ENCODE measurements around the gene UTP4.

UTP4 gene

GRCh38 chr16:69095193-69095592, 37.3 kb upstream of the UTP4 start:
- TF ChIP-seq TEAD4 (IDR thresholded peaks at IDR 0.05) (no peak), USF1 (IDR thresholded peaks at IDR 0.05) (no peak), MAX (IDR thresholded peaks at IDR 0.05) (no peak), TCF12 (IDR thresholded peaks at IDR 0.05; ENCODE audit: low read depth) (no peak), YY1 (IDR thresholded peaks at IDR 0.05; ENCODE audit: low read depth) (no peak), NFIC (IDR thresholded peaks at IDR 0.05) (no peak), TAF1 (IDR thresholded peaks at IDR 0.05; ENCODE audit: low read depth) (no peak), EGR1 (IDR thresholded peaks at IDR 0.05) (no peak), RAD21 (IDR thresholded peaks at IDR 0.05; ENCODE audit: low read depth) (no peak), CEBPB (IDR thresholded peaks at IDR 0.05) (no peak), REST (IDR thresholded peaks at IDR 0.05; ENCODE audit: low read depth) (no peak), CREB1 (IDR thresholded peaks at IDR 0.05; ENCODE audit: low read depth) (no peak), ZBTB7A (IDR thresholded peaks at IDR 0.05; ENCODE audit: low read depth) (no peak), EP300 (IDR thresholded peaks at IDR 0.05; ENCODE audit: borderline replicate concordance) (no peak), FOXM1 (IDR thresholded peaks at IDR 0.05; ENCODE audit: borderline replicate concordance, low read depth) (no peak)

- TF ChIP-seq YY1 (IDR thresholded peaks at IDR 0.05; ENCODE audit: low read depth) (no peak), EP300 (IDR thresholded peaks at IDR 0.05; ENCODE audit: borderline replicate concordance) (no peak), EGR1 (IDR thresholded peaks at IDR 0.05) (no peak), REST (IDR thresholded peaks at IDR 0.05; ENCODE audit: low read depth) (no peak), CEBPB (IDR thresholded peaks at IDR 0.05) (no peak), TCF12 (IDR thresholded peaks at IDR 0.05; ENCODE audit: low read depth) (0 out of 2 replicates have a peak, but pooled peaks have one; percentile 15), TAF1 (IDR thresholded peaks at IDR 0.05; ENCODE audit: low read depth) (no peak), USF1 (IDR thresholded peaks at IDR 0.05) (no peak), NFIC (IDR thresholded peaks at IDR 0.05) (0 out of 2 replicates have a peak, but pooled peaks have one; percentile 44), RAD21 (IDR thresholded peaks at IDR 0.05; ENCODE audit: low read depth) (no peak), MAX (IDR thresholded peaks at IDR 0.05) (no peak), TEAD4 (IDR thresholded peaks at IDR 0.05) (no peak)
Observed at GRCh38 chr16:69100071-69100691, 32.3 kb upstream of the UTP4 start.

- no peak for TF ChIP-seq REST (IDR thresholded peaks at IDR 0.05; ENCODE audit: low read depth)
- TF ChIP-seq YY1 (IDR thresholded peaks at IDR 0.05; ENCODE audit: low read depth): no peak
- no peak for TF ChIP-seq CREB1 (IDR thresholded peaks at IDR 0.05; ENCODE audit: low read depth)
- TF ChIP-seq MAX (IDR thresholded peaks at IDR 0.05): 0 out of 2 replicates have a peak, but pooled peaks have one; percentile 7
- TF ChIP-seq TEAD4 (IDR thresholded peaks at IDR 0.05): 0 out of 2 replicates have a peak, but pooled peaks have one; percentile 15
- no peak for TF ChIP-seq FOXM1 (IDR thresholded peaks at IDR 0.05; ENCODE audit: borderline replicate concordance, low read depth)
- TF ChIP-seq TAF1 (IDR thresholded peaks at IDR 0.05; ENCODE audit: low read depth): peak; percentile 30; the same call in 1 of the 2 replicates
- no peak for TF ChIP-seq USF1 (IDR thresholded peaks at IDR 0.05)
- TF ChIP-seq RAD21 (IDR thresholded peaks at IDR 0.05; ENCODE audit: low read depth): peak; percentile 76
- TF ChIP-seq EGR1 (IDR thresholded peaks at IDR 0.05): 0 out of 2 replicates have a peak, but pooled peaks have one; percentile 6
- TF ChIP-seq ZBTB7A (IDR thresholded peaks at IDR 0.05; ENCODE audit: low read depth): no peak
- TF ChIP-seq NFIC (IDR thresholded peaks at IDR 0.05): no peak
- no peak for TF ChIP-seq EP300 (IDR thresholded peaks at IDR 0.05; ENCODE audit: borderline replicate concordance)
- TF ChIP-seq TCF12 (IDR thresholded peaks at IDR 0.05; ENCODE audit: low read depth): 0 out of 2 replicates have a peak, but pooled peaks have one; percentile 7
- TF ChIP-seq CEBPB (IDR thresholded peaks at IDR 0.05): no peak
Observed at GRCh38 chr16:69105501-69106361, 26.7 kb upstream of the UTP4 start, which contains the start of gene HAS3. HAS3 (plus strand) TSS chr16:69105653; CDS start chr16:69109396, 3,743 bp downstream.
